Hepatic stellate cell (primary cell): ENCODE results near the gene AGPAT4.
A peak's percentile ranks its signal among the peaks of the same experiment; 100 is the strongest.

ENCODE experiments used
- DNase-seq: peaks from one replicate; pipeline ENCODE4 v3.0.0; 2011; ENCODE audit warnings: low spot score

AGPAT4 gene

GRCh38 chr6:161166176-161166575, 107.7 kb downstream of the AGPAT4 start:
- DNase-seq = no peak

DNA sequence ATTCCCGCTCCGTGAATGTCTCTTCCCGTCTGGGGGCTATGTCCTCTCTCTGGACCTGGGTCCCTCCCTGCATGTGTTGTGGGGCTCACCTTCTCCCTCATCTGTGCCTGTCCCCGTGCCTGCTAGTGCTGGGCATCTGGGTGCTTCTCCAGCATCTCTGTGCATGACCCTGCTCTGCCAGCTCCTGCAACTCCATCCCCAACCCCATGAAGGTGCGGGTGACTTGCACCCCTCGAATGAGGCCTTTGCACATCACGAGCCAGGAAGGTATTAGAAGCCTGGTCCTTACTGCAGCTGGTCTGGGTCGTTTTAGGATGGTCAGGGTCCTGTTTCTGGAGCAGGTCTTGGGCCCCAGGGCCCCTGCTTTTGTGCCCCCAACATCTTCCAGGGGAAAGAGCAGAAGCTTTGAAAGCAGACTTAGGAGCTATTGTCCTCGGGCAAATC, 109.7 kb downstream of the AGPAT4 start:
- DNase-seq = no peak

DNA sequence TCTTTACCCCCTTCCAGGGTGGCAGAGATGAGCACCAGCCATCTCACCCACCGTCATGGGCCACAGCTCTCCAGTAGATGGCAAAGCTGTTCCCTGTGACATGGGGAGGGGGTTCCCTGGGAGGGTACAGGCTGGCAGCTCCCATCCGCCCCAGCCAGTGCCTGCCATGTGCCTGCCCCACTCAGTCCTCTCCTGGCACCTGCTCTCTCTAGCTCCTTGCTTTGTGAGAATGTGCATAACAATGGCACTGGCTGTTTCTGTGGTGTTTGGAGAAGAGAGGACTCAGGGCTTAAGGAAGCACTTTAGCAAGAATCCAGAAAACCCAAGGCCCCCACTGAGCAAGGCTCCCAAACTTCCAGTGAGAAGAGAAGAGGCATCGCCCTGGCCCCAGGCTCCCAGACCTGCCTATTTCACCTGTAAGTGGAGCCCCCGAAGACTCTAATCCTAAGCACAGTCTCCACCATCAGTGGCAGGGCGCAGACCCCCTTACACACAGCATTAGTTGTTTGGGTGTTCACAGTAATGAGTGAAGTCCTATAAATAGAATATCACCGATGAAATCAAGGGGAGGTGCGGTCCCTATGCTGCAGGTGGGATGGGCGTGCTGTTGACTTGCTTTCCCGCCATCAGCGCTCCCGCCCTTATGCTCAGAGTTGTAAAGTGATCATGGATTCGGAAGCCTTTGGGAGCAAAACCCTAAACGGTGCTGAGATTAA, 110.2 kb downstream of the AGPAT4 start:
- no peak for DNase-seq

- DNase-seq = no peak
Observed at GRCh38 chr6:161162722-161163121, 111.1 kb downstream of the AGPAT4 start.

GRCh38 chr6:161161889-161162624, 111.8 kb downstream of the AGPAT4 start:
- DNase-seq = no peak

DNA sequence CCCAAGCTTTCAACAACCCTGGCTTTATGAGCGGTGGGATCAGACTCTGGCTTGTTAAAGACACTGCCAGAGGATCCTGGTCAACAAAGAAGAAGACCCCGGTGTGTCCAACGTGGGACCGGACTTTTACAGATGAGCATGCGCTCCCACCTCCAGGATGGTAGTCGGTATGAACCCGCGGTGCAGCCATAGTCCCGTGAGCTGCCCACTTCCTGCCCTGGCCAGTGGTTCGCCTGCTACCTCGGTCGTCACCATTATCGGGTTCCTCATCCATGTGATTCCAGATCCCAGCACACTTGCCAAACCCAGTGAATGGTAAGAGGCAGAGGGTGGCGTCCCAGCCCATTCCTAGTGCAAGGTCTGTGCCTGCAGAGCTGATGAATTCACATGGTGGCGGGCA, 112.7 kb downstream of the AGPAT4 start:
- no peak for DNase-seq

DNA sequence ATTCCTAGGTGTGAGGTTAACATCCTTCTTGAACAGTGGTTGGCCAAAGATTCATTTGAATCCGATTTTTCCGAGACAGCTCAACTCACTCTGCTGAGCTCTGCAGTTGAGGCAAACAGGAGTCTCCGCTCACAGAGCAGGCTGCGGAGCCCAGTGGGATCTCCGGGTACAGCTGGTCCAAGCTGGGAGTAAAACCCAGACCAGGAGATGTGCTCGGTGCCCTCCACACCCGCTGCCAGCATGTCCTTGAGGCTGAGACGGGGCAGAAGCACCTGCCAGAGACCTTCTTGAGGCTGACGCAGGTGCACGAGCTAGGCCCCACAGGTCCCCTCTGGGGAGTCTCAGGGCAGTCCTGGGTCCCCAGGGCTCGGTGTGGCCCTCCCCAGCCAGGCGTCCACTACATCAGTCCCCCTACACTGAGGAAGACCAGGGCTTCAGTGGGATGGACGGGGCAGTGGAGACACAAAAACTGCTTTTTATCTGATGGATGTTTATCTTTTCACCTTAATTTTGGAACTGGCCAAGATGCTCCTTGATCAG, 119.0 kb downstream of the AGPAT4 start:
- no peak for DNase-seq

DNA sequence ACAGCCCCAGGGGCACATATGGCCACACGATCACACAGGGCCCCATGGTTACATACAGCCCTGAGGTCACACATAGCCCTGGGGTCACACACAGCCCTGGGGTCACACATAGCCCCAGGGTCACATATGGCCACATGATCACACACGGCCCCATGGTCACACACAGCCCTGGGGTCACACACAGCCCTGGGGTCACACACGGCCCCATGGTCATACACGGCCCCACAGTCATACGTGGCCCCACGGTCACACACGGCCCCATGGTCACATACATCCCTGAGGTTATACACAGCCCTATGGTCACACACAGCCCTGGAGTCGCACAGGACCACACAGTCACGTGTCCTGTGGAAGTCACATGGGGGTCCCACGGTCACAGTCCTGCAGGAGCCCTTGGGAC, 120.1 kb downstream of the AGPAT4 start:
- DNase-seq = no peak

- DNase-seq = peak; percentile 39
Observed at GRCh38 chr6:161152907-161153662, 120.8 kb downstream of the AGPAT4 start.

DNA sequence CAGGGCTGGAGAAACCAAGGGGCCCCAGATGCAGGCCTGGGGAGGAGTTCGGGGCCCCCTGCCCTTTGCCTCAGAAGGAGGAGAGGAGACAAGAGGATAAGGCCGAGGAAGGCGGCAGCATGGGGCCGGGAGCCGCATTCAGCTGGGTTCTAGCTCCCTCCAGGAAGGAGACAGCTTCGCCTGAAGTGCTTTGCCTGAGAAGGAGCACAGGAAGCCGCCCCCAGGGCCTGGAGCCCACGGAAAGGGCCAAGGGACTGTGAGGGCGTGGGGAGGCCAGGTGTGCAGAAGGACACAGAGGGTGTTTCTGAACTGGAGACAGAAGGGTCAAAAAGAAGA, 121.4 kb downstream of the AGPAT4 start:
- DNase-seq = no peak

- DNase-seq = no peak
Observed at GRCh38 chr6:161151660-161152526, 122.0 kb downstream of the AGPAT4 start.

GRCh38 chr6:161151059-161151645, 122.7 kb downstream of the AGPAT4 start:
- no peak for DNase-seq

DNA sequence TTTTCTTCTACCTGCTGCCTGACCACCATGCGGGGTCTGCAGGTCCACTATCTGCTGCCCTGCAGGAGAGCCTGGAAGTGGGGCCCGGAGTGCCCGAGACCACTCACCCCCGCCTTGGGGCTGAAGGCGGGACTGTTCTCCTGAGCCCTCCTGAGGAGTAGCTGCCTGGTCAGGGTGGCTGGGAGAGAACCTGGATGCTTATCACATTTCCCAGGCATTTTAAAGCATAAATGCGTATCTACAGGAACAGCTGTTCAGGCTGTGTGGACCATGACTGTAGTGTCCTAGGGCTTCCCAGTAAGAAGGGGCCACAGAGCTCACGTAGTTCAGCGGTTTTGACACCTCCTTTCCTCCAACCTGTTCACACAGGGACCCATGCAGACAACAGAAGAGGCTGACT, 123.3 kb downstream of the AGPAT4 start:
- no peak for DNase-seq

- no peak for DNase-seq
Observed at GRCh38 chr6:161150136-161150535, 123.7 kb downstream of the AGPAT4 start.

DNA sequence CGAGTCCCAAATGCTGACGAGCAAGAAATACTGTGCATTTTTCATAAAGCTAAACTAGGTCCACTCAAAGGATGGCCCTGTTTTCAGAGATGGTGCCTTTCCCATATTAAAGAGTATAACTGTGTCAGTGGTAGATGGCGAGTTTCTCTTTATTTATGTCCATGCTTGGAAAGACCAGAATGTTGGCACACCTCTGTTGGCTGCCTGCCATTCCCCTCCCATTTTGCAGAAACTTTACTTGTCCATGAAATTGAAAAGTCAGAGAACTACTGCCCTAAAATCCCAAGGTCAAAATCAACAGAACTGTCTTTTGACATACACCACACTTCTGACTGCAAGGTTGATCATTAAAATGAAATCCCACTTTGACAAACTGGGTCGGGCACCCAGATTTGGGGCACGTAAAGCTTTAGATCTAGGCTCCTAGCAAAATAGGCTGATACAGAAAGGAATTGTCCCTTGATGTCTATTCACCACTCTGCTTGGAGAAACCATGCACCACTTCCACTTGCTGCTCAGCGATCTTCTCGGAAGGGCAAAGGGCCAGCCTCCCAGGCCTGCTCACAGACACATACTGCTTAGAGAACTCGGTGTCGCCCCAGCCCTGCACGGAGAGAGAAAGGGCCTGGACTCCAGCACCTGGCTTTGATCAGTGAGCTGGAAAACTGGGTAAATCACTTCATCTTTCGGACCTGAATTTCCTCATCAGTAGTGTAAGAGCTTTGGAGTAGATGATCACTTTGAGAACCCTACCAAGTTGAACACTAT, 130.0 kb downstream of the AGPAT4 start:
- no peak for DNase-seq

GRCh38 chr6:161142957-161143296, 130.9 kb downstream of the AGPAT4 start:
- DNase-seq = no peak

- no peak for DNase-seq
Observed at GRCh38 chr6:161141173-161141572, 132.7 kb downstream of the AGPAT4 start.

- no peak for DNase-seq
Observed at GRCh38 chr6:161140554-161140875, 133.3 kb downstream of the AGPAT4 start.

DNA sequence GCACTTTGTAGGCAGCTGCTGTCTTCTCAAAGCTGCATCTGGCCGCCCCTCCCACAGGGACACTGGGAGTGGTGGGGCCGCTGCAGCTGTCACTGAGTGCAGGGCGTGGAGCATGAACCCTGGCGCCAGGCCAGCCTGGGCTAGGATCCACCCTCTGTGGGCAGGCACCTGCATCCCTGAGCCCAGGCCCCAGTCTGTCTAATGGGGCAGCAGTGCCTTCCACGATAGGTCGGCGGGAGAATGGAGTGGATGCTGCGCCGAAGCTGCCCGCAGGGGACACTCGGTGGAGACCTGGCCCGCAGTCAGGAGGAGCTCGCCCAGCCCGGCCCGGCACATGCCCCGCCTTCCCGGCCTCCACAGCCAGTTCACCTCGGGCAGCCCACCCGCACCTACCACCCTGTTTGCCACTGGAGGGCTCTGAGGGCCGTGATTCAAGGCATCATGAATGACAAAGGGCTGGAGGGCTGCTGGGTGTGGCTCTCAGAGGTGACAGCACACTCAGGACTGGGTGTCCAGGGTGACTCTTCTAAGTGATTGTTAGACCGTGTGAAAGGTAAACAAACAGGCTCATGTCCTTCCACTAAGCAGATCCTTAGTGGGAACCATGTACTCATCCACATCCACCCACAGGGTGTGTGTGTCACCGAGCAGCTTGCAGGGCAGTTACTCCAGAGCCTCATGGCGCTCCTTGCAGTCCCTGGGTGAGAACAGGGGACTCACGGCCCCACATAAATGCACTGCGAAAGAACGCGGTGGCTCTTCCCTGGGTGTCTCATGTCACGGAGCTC, 133.9 kb downstream of the AGPAT4 start:
- DNase-seq = no peak

DNA sequence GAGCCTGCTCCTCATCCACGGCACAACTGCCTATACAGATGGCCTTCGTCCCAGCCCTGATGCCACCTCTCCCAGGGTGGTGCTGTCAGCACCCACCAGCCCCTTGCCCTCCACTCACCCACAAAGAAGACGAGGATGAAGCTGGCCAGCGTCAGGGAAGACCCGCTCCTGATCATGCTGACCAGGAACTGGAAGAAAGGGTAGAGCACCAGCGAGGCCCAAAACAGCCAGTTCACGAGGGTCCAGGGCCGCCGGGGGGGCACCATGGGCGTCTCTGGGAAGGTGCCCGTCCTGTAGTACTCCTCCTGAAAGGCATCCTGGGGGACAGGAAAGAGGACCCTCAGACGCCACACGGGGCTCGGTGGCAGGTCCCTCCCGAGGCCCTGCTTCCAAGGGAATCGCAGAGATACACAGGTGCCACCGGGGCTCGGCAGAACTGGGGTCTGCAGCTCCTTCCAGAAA, 134.5 kb downstream of the AGPAT4 start:
- no peak for DNase-seq
